AG04449 (cell line): ENCODE data around the gene LANCL2.
"Not testable (repeated sequence)": the region's sequence is repeated elsewhere in the genome, so short reads cannot be mapped to it uniquely, and the experiment has no call there.

Experiments used
- CTCF ChIA-PET: fragments of 350-600 bp; formaldehyde crosslinking; extraction: SDS; loops from one replicate; lab custom pipeline; 2021; ENCODE audit warnings: antibody characterized with exemption; lab: Yijun Ruan, JAX
- POLR2A ChIA-PET: fragments of 400-600, 350-600 bp; formaldehyde crosslinking; extraction: SDS; loops from one replicate; lab custom pipeline; 2020; ENCODE audit warnings: antibody characterized with exemption, inconsistent platforms; lab: Yijun Ruan, JAX
- DNase-seq: peaks from one replicate; pipeline ENCODE4 v3.0.0-alpha.2; 2010; ENCODE audit warnings: low read depth, low spot score
- H3K4me3 ChIP-seq: 2 replicates; pipeline ENCODE4 v1.5.1; 2011; ENCODE audit warnings: low read depth, mild to moderate bottlenecking, control low read depth, low read length
- TF ChIP-seq, protein P1 (sequence below): IDR thresholded peaks from one replicate; pipeline ENCODE4 v1.5.1; 2011; ENCODE audit warnings: mild to moderate bottlenecking, moderate library complexity, low read length, control low read depth, inconsistent platforms; ENCODE audit not compliant: insufficient read depth; ENCODE audit errors: missing control alignments

Gene LANCL2

DNA sequence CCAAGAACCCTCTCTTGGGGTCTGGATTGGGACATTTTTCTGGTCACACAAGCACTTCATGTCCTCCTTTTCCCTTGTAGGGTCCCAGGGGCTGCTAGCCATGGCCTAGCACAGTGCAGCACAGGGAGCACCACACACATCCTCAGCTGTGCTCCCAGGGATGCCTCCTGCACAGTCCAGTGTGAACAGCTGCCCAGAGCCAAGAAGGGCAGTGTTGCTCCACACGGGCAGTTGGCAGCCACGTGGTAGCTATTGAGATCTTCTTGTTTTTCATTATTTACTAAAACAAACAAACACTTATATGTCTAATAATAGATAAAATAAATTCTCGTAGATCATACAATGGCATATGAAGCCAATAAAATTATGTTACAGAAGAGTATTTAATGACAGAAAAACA is 13.9 kb upstream of the LANCL2 start:
- no peak overlapping the region for H3K4me3 ChIP-seq
- ChIA-PET CTCF (interaction anchor here (0.9 to 1.4 kb wide), 2 partner anchors 12 to 64 kb away, joined by 3 read pairs; no protein-coding TSS in a partner anchor), POLR2A (no interaction called here)
- TF ChIP-seq, protein P1, sequence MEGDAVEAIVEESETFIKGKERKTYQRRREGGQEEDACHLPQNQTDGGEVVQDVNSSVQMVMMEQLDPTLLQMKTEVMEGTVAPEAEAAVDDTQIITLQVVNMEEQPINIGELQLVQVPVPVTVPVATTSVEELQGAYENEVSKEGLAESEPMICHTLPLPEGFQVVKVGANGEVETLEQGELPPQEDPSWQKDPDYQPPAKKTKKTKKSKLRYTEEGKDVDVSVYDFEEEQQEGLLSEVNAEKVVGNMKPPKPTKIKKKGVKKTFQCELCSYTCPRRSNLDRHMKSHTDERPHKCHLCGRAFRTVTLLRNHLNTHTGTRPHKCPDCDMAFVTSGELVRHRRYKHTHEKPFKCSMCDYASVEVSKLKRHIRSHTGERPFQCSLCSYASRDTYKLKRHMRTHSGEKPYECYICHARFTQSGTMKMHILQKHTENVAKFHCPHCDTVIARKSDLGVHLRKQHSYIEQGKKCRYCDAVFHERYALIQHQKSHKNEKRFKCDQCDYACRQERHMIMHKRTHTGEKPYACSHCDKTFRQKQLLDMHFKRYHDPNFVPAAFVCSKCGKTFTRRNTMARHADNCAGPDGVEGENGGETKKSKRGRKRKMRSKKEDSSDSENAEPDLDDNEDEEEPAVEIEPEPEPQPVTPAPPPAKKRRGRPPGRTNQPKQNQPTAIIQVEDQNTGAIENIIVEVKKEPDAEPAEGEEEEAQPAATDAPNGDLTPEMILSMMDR, result no peak
- DNase-seq, result no peak

DNA sequence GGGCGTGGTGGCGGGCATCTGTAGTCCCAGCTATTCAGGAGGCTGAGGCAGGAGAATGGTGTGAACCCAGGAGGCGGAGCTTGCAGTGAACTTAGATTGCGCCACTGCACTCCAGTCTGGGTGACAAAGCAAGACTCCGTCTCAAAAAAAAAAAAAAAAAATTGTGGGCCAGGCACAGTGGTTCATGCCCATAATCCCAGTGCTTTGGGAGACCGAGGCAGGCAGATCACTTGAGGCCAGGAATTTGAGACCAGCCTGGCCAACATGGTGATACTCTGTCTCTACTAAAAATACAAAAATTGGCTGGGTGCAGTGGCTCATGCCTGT is 12.2 kb upstream of the LANCL2 start:
- POLR2A ChIA-PET, result interaction anchor here (1.1 kb wide), 1 partner anchor 13 kb away, joined by 3 read pairs; no protein-coding TSS in a partner anchor
- DNase-seq, H3K4me3 ChIP-seq, CTCF ChIA-PET: not testable (repeated sequence)

DNA sequence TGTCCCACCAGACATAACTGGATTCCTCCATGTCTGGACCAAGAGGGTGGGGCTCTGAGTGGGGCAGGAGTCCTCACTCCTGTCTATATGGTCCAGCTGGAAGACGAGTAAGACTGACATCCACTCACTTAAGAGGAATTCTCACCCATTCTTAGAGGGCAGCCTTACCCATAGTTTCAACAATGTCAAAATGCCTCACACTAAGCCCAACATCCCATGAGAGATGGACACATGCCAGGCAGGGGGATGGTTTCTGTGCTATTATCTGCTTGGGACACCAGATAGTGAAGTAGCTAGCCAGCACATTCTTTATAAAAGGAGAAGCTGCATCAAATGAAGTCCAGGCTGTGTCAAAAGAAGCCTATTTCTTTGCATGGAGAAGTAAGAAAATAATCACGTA is 4.7 kb upstream of the LANCL2 start:
- DNase-seq, result no peak
- CTCF ChIA-PET, result no interaction called here
- TF ChIP-seq, protein P1, result no peak
- POLR2A ChIA-PET, result no interaction called here
- no peak overlapping the region for H3K4me3 ChIP-seq

DNA sequence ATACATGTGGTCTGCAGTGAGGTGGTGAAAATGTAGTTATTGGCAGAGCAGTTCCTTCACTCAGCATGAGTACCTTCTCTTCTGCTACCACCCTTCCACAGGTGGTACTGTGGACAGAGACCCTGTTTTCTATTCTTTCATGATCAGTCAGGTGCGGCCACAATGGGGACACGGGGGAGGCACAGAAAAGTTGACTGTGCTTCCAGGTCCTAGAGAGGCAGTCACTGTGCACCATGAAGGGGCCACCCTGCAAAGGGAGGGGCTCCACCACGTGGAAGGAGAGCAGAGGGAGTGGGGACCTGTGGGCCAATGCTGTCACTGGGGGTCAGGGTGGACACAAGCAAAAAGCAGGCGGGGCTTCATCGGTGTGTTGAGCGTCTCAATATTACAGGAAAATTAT is 3.6 kb upstream of the LANCL2 start:
- TF ChIP-seq, protein P1, result no peak
- CTCF ChIA-PET, result no interaction called here
- POLR2A ChIA-PET, result no interaction called here
- no peak for DNase-seq
- no peak overlapping the region for H3K4me3 ChIP-seq

DNA sequence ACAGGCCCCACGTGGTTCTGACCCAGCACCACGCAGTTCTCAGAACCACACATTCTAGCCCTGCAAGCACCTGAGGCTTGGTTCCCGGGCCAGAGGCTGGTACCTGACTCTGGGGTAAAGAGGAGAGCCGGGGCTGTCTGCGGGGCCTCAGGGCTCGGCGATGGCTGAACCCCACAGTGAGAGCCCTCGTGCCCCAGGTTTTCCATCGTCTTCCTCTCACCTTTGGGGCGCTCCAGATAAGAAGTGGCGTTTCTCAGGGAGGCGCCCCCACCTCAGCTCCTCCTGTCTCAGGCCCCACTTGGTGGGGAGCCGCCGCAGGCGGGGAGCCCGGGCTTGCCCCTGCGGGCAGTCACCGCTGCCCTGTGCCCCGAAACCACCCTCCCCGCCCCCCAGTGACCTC is 2.2 kb upstream of the LANCL2 start:
- TF ChIP-seq, protein P1, result no peak
- no peak for DNase-seq
- ChIA-PET POLR2A (no interaction called here), CTCF (no interaction called here)
- no peak overlapping the region for H3K4me3 ChIP-seq

DNA sequence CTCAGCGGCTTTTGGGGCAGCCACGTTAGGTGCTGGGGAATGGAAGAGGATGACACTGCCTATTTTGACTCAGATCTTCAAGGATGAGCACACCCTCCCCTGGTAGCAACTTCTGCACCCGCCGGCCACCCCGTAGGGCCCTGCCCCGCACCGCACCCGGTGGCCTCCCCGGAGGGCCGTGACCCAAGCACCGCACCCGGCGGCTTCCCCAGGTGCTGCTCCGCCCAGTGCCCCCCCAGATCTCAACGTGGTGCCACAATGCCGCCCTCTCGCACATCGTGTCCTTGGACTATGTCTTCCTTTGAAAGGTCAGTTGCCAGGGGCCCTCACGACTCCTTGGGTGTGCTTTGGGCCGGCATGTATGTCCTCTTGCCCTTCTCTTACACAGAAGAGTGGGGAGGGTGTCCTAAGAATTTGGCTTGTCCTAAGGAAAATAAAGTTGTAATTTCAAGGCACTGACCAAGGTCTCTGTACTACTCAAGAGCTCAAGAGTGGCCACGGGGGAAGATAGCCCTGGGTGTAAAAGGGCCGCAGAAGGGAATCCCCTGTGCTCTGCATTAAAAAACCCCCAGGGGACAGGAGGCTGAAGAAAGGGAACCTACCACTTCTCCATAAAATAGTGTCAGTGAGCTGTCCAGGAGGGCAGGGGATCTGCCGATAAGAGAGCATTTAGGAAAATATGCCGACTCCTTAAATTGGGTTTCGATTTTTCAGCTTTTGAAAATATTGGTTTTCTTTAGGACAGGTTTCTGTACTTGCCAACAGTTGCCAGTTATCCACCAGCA is 1.6 kb upstream of the LANCL2 start:
- no peak for DNase-seq
- no peak overlapping the region for H3K4me3 ChIP-seq
- ChIA-PET CTCF (interaction anchor here (0.9 to 1.2 kb wide), 3 partner anchors 12 to 52 kb away, joined by 3 to 4 read pairs (median 3); no protein-coding TSS in a partner anchor), POLR2A (no interaction called here)
- TF ChIP-seq, protein P1, result no peak
